Keratinocyte (primary cell): ENCODE measurements around the gene PRRT2. TPM values are rescaled to one million over a fixed set of nuclear protein-coding genes. Genes with fewer than 3 reads are reported as not detected.

Source experiments
- DNase-seq: peaks from one replicate; pipeline ENCODE4 v3.0.0-alpha.2; 2011; ENCODE audit warnings: low read depth, missing footprints, low spot score
- FAIRE-seq: peaks from 2 replicates; lab custom pipeline; 2011; peaks lifted over from hg19 to GRCh38; lab: Jason Lieb, UNC
- H2AFZ ChIP-seq: 2 replicates; pipeline ENCODE4 v1.6.0; 2012; ENCODE audit warnings: low read length, control low read depth, inconsistent platforms; ENCODE audit not compliant: control insufficient read depth
- H3K27ac ChIP-seq: 2 replicates; pipeline ENCODE4 v1.5.1; 2011; ENCODE audit warnings: low read length; ENCODE audit not compliant: control insufficient read depth, insufficient read depth
- H3K27me3 ChIP-seq: 3 replicates; pipeline ENCODE4 v1.6.0; 2011; ENCODE audit warnings: low read length; ENCODE audit not compliant: control insufficient read depth, insufficient read depth; ENCODE audit errors: extremely low read depth
- H3K36me3 ChIP-seq, 2 experiments: 2 replicates in 1 of 2; 3 replicates in 1 of 2; pipeline ENCODE4 v1.5.1; 2011; ENCODE audit warnings: low read length in 2 of 2, mild to moderate bottlenecking in 1 of 2; ENCODE audit not compliant: control insufficient read depth in 2 of 2, insufficient read depth in 2 of 2; ENCODE audit errors: extremely low read depth in 1 of 2
- H3K4me1 ChIP-seq: 3 replicates; pipeline ENCODE4 v1.5.1; 2011; ENCODE audit warnings: low read length; ENCODE audit not compliant: control insufficient read depth, insufficient read depth; ENCODE audit errors: extremely low read depth
- H3K4me2 ChIP-seq: 3 replicates; pipeline ENCODE4 v1.6.0; 2011; ENCODE audit warnings: low read depth, low read length; ENCODE audit not compliant: control insufficient read depth, insufficient read depth; ENCODE audit errors: extremely low read depth
- H3K4me3 ChIP-seq, 3 experiments: fragments of 200-600 bp in 1 of 3; sonication (generic) in 1 of 3; 2 replicates in 2 of 3; 3 replicates in 1 of 3; pipeline ENCODE4 v1.5.1; 2011 to 2016; ENCODE audit warnings: low read length in 3 of 3, mild to moderate bottlenecking in 3 of 3, control low read depth in 2 of 3, inconsistent platforms in 1 of 3, low read depth in 1 of 3, mixed read lengths in 1 of 3, mixed run types in 1 of 3, moderate library complexity in 1 of 3; ENCODE audit not compliant: control insufficient read depth in 2 of 3, insufficient read depth in 2 of 3; ENCODE audit errors: extremely low read depth in 1 of 3
- H3K79me2 ChIP-seq: 2 replicates; pipeline ENCODE4 v1.6.0; 2012; ENCODE audit warnings: low read length; ENCODE audit not compliant: control insufficient read depth, insufficient read depth
- H3K9ac ChIP-seq: 3 replicates; pipeline ENCODE4 v1.6.0; 2011; ENCODE audit warnings: low read length; ENCODE audit not compliant: control insufficient read depth, insufficient read depth; ENCODE audit errors: extremely low read depth
- H3K9me1 ChIP-seq: 3 replicates; pipeline ENCODE4 v1.6.0; 2011; ENCODE audit warnings: low read length; ENCODE audit not compliant: control insufficient read depth, insufficient read depth; ENCODE audit errors: extremely low read depth
- H3K9me3 ChIP-seq: 2 replicates; pipeline ENCODE4 v1.5.1; 2012; ENCODE audit warnings: low read depth, low read length; ENCODE audit not compliant: control insufficient read depth
- H4K20me1 ChIP-seq: 3 replicates; pipeline ENCODE4 v1.6.0; 2011; ENCODE audit warnings: low read length; ENCODE audit not compliant: control insufficient read depth, insufficient read depth; ENCODE audit errors: extremely low read depth
- EZH2 ChIP-seq: IDR thresholded peaks from one replicate; pipeline ENCODE4 v1.6.1; 2012; ENCODE audit warnings: inconsistent platforms, mild to moderate bottlenecking, low read length, moderate library complexity
- dilution Hi-C: fragments of 300-500 bp; cut with MboI; formaldehyde crosslinking; loops from one replicate; pipeline ENCODE4 v1.7.0; 2020; ENCODE audit warnings: low sequenced_read_pairs; ENCODE audit not compliant: extremely low pct_ligation_motif_present
- polyA plus RNA-seq, 5 experiments: library from polyadenylated mRNA; depleted of rRNA in 3 of 5; stranded (reverse) in 3 of 5; stranded (forward) in 1 of 5; unstranded in 1 of 5; fragments of >200 nt; gene quantifications; 1 replicate in 1 of 5; 2 replicates in 3 of 5; 3 replicates in 1 of 5; pipeline versions ENCODE4 v1.2.1 to v1.2.3, GENCODE V29; 2011 to 2012; ENCODE audit warnings: missing spikeins in 2 of 5, low read depth in 1 of 5, low replicate concordance in 1 of 5
- TF ChIP-seq, protein P1 (sequence below), 3 experiments: IDR thresholded peaks in 1 of 3; conservative IDR thresholded peaks in 1 of 3; optimal IDR thresholded peaks in 1 of 3; 2 replicates in 2 of 3; 3 replicates in 1 of 3; pipeline versions ENCODE3 to v1.5.1; 2011; ENCODE audit warnings: low read length in 3 of 3, mild to moderate bottlenecking in 3 of 3, moderate library complexity in 2 of 3, control low read depth in 1 of 3, inconsistent platforms in 1 of 3; ENCODE audit not compliant: insufficient read depth in 2 of 3; ENCODE audit errors: extremely low read depth in 1 of 3

PRRT2 gene
- polyA plus RNA-seq, 1 donor (not counting 4 experiments of a cell fraction or from before 2014, with no cell fraction given) = not detected

DNA sequence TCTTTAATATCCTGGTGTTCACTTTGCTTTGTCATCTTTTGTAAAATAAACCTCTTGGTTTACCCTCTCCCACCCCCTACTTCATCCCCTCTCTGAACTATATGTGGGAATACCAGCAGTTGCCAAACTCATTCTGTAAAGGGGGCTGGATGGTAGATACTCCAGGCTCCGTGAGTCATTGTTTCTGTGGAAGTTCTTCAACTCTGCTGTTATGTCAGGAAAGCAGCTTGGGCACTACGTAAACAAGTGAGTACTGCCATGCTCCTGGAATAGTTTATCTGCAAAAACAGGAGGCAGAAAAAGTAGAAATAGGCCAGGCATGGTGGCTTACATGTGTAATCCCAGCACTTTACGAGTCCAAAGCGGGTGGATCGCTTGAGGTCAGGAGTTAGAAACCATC is 25.8 kb downstream of the PRRT2 start:
- dilution Hi-C loops = no loop called here
- DNase-seq (no peak), FAIRE-seq (no peak)
- TF ChIP-seq, protein P1, sequence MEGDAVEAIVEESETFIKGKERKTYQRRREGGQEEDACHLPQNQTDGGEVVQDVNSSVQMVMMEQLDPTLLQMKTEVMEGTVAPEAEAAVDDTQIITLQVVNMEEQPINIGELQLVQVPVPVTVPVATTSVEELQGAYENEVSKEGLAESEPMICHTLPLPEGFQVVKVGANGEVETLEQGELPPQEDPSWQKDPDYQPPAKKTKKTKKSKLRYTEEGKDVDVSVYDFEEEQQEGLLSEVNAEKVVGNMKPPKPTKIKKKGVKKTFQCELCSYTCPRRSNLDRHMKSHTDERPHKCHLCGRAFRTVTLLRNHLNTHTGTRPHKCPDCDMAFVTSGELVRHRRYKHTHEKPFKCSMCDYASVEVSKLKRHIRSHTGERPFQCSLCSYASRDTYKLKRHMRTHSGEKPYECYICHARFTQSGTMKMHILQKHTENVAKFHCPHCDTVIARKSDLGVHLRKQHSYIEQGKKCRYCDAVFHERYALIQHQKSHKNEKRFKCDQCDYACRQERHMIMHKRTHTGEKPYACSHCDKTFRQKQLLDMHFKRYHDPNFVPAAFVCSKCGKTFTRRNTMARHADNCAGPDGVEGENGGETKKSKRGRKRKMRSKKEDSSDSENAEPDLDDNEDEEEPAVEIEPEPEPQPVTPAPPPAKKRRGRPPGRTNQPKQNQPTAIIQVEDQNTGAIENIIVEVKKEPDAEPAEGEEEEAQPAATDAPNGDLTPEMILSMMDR (optimal IDR thresholded peaks at IDR 0.05 in 1 of 3, IDR thresholded peaks at IDR 0.05 in 1 of 3, conservative IDR thresholded peaks at IDR 0.05 in 1 of 3; ENCODE audit: extremely low read depth in 1 of 3, insufficient read depth in 2 of 3, low read length in 3 of 3) = no peak
- no peak for TF ChIP-seq EZH2
- Histone ChIP-seq H3K4me2 (no peak overlapping the region), H3K27me3 (no peaks in the 10 kb centered on the region), H2AFZ (no peak overlapping the region), H3K9ac (no peak overlapping the region), H4K20me1 (no peaks in the 10 kb centered on the region), H3K4me1 (no peaks in the 10 kb centered on the region), H3K79me2 (no peaks in the 10 kb centered on the region), H3K4me3 (no peak overlapping the region), H3K9me3 (no peaks in the 10 kb centered on the region), H3K9me1 (no peaks in the 10 kb centered on the region), H3K36me3 (peaks cover 23 to 49% of the 10 kb centered on the region in 2 experiments), H3K27ac (no peak overlapping the region)

DNA sequence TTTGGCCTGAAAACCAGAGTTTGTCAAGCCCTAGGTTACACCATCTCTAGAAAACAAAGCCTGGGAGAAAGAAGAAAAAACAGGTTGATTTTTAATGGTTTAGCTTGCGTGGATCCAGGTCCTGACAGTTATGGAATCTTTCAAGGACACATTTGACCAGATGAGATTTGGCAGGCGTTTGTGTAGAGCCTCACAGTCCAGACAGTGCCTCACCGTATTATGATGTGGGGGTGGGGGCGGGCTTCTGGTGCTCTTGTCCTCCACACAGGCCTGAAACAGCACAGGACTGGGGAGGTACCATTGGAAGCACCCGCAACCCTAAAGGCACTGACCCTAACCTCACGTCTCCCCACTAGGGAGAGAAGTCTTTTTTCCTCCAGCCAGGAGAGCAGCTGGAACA is 27.8 kb downstream of the PRRT2 start:
- Histone ChIP-seq H3K4me1 (no peaks in the 10 kb centered on the region), H3K79me2 (no peaks in the 10 kb centered on the region), H4K20me1 (no peaks in the 10 kb centered on the region), H3K9ac (no peak overlapping the region), H3K27me3 (no peaks in the 10 kb centered on the region), H3K4me3 (no peak overlapping the region), H3K36me3 (peaks cover 16 to 44% of the 10 kb centered on the region in 2 experiments), H3K9me1 (no peaks in the 10 kb centered on the region), H3K9me3 (no peaks in the 10 kb centered on the region), H3K27ac (no peak overlapping the region), H3K4me2 (no peak overlapping the region), H2AFZ (no peak overlapping the region)
- dilution Hi-C loops = no loop called here
- DNase-seq = no peak
- no peak for FAIRE-seq
- TF ChIP-seq EZH2 = no peak
- TF ChIP-seq, protein P1 (optimal IDR thresholded peaks at IDR 0.05 in 1 of 3, IDR thresholded peaks at IDR 0.05 in 1 of 3, conservative IDR thresholded peaks at IDR 0.05 in 1 of 3; ENCODE audit: extremely low read depth in 1 of 3, insufficient read depth in 2 of 3, low read length in 3 of 3) = no peak
